GM21526 (cell line): Measurements from ENCODE around the gene PADI1.

ENCODE experiments used
- ATAC-seq: cut with Tn5 transposase; IDR thresholded peaks from one replicate; pipeline ENCODE4 v1.9.1; 2021; ENCODE audit warnings: moderate library complexity; ENCODE audit not compliant: unreplicated experiment, low FRiP score

Gene PADI1

GRCh38 chr1:17293681-17294425 lies 88.9 kb downstream of the PADI1 start:
- ATAC-seq = no peak

GRCh38 chr1:17295292-17295691 lies 90.4 kb downstream of the PADI1 start:
- ATAC-seq = no peak
